C1 segment of cervical spinal cord (tissue), 14 donors: ENCODE data around the gene AFTPH.

Experiments used
- DNase-seq, 14 donors: peaks; one replicate each; lab custom pipeline; 2025; lab: John Stamatoyannopoulos, UW

The AFTPH gene, protein sequence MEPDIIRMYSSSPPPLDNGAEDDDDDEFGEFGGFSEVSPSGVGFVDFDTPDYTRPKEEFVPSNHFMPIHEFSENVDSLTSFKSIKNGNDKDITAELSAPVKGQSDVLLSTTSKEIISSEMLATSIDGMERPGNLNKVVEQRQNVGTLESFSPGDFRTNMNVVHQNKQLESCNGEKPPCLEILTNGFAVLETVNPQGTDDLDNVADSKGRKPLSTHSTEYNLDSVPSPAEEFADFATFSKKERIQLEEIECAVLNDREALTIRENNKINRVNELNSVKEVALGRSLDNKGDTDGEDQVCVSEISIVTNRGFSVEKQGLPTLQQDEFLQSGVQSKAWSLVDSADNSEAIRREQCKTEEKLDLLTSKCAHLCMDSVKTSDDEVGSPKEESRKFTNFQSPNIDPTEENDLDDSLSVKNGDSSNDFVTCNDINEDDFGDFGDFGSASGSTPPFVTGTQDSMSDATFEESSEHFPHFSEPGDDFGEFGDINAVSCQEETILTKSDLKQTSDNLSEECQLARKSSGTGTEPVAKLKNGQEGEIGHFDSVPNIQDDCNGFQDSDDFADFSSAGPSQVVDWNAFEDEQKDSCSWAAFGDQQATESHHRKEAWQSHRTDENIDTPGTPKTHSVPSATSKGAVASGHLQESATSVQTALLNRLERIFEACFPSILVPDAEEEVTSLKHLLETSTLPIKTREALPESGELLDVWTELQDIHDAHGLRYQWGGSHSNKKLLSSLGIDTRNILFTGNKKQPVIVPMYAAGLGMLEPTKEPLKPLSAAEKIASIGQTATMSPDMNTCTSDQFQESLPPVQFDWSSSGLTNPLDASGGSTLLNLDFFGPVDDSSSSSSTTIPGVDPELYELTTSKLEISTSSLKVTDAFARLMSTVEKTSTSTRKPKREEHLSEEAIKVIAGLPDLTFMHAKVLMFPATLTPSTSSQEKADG

DNA sequence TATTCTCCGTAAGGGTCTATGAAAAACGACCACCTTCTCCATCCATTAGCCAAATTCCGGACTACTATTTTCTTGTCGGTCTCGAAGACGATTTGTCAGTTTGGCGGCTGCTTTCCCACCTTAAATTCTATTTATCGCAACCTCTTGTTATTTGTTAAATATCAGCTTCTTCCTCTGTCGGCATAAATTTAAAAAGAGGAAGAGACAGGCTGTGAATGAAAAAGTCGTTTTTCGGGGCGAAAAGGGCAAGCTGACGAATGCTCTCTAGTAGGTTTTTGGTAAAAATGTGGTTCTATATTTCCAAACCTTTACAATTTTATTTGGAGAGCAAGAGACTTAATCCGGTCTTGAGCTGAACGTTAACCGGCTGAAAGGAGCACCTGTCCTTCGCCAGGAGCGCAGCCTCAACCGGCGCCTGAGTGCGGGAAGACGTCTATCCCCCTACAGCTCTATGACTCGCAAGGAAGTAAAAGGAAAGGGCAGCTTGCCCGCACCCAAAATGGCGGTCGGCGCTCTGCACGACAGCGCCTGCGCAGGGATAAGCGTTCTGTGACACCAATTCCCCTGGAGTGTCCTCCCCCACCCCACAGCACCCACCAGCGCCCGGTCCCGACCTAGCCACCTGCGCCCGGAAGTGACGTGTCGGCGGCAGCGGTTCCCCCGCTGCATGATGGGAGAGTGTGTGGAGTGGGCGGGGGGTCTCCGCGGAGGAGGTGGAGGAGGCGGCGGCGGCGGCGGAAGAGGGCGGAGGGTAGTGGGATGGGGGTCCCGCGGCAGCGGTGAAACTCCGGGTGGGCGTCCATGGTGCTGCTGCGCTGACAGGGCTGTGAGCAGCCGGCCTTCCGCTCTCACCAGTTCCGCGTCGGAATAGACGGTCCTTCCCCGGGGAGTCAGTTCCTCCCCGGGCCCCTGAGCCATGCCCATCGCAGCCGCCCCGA is at the start of gene AFTPH:
AFTPH (plus strand) TSS at position 663 of the 938 bp plus-strand sequence. CDS start 27,147 bp downstream, outside the sequence.
- peak; percentile 96 to 100 (median 98) for DNase-seq

DNA sequence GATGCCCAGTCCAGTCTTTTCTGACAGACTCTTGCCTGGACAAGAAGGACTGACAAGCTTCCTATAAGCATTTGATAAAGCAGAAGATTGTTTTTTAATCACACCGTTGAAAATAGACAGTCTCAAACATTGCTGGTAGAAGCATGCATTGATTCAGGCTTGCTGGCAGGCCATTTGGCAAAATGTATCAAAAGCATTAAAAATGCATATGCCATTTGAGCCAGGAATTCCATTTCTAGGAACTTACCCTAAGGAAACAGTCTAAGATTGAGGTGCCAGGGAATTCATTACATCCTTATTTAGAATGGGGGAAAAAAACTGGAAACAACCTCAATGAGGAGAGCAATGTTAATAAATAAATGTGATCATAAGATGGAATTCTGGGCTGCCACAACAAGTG is 49.5 kb upstream of the AFTPH start:
- DNase-seq: no peak

DNA sequence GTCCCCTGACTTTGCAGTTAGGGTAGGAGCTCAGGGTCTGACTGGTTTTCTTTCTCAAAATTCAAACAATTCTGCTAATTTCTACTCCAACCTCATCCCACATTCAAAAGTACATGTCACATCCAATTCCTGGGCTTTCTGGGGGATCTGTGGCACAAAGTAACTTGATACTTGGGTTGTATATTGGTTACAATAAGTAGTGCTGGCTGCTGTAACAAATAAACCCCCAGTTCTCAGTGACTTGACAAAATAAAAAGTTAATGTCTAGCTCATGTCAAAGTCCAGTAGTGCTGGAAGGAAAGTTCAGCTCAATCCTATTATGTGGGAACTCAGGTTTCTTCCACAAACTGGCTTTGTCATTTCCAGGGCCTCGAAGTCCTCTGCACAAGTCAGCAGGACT is 47.1 kb upstream of the AFTPH start:
- no peak for DNase-seq

DNA sequence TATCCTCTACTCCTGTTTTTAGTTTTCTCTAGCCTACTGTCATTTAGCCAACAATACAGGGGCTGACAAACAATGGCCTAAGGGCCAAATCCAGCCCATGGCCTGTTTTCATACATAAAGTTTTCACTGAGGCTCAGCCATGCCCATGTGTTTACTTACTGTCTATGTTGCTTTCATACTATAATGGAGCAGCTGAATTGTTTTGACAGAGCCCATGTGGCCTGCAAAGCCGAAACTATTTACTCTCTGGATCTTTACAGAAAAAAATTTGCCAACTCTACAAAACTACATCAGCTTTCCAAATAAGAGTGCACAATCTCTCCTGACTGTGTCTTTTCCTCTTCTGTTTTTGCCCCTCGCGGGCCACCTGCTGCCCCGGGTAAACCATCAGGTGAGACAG is 46.1 kb upstream of the AFTPH start:
- DNase-seq: no peak

DNA sequence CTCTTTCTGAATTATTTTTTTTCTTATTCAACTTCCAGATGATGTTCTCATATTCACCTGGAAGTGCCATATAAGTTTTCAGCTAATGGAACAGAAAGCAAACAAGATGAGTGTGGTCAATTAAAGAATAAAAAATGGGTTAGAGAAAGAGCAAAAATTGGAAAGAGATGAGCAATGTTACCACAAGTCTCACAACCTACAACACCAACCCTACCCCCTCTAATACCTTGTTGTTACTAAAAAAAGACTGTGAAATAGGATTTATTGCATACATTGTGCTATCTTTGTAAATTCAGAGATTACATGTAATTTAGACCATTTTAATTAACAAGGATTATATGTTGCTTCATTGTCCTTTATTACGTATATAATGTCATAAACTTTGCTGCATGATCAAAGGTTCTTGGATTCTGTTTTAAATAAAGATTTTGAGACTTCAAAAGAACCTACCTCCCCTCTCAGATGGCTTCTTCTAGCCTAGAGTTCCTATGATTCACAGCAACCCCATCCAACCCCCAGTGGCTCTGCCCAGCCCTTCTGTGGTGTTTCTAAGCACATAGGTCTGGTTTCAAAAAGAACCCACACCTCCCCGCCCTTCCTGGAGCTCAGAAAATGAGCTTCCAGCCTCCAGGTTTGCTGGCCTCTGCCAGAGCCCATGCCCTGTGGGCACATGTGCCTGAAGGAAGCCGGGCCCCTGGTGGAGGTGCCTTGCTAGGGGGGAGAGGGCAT is 45.5 kb upstream of the AFTPH start:
- no peak for DNase-seq

DNA sequence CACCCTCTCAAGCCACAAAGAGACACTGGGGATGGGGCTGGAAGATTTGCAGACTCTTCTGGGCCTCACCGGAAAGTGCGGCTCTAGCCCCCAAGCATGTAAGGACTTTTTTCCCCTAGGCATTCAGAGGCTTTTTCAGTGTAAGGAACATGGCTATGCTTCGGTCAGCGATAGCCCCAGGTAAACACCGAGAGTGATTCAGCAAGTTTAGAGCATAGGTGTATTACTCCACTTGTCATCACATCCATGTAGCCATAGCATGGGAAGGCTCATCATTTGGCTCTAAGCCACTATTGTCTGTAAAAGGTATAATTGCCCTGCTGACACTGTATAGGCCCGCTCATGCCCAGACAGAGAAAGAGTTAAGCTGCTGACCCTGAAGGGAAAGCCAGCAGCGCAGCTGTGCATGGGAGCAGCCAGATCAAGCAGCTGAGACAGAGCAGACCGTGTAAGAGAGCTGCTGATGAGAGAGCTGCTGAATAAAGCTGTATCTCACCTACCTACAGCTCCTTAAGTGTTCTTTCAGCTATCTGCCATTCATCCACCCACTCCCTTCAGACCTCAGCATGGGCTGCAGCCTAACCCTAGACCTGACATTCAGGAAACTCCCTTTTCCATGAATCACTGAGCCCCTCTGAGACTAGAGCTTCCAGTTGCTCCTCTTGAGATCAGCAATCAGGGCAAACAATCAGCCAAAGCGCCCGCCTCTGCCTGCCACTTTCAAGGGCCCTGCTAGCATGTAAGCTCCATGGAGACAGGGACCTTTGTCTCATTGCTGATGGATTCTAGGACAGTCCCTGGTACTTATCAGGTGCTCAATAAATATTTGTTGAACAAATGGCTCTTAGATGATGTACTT is 44.6 kb upstream of the AFTPH start:
- DNase-seq: no peak

- no peak for DNase-seq
These were observed 42.5 kb upstream of the AFTPH start for GRCh38 chr2:64481665-64482064.

- DNase-seq: no peak
These were observed 41.9 kb upstream of the AFTPH start for GRCh38 chr2:64482243-64482642.

DNA sequence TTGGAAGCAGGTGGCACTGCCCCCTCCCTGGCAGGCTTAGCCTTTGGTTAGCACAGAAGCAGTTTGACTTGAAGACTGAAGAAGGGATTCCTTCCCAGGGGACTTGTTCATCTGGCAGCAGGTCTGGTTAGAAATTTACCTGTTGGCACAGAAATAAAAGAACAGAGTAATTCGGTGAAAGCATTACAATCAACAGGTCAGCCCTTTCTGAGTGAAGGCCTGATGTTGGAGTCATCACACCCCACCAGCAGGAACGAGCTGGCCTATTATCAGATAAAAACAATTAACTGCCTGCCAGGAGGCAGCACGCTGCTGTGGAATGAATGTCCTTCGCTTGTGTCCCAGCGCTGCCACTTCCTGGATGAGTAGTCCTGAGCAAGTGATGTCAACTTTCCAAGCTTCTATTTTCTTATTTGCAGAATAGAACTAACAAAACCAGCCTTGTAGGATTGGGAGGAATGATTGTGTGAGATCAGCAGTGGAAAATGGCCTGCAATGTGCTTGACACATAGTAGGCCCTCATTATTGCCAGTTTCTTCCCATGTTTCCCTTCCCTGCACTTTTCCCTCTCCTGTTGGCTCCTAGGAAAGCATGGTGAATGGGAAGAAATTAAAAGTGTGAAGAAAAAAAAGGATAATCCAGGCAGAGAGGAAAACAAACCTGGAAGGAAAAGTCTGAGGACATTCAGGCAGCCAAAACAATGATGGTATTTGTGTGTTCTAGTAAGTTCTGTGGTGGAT is 41.2 kb upstream of the AFTPH start:
- DNase-seq: no peak

- DNase-seq: no peak
These were observed 38.8 kb upstream of the AFTPH start for GRCh38 chr2:64485331-64485730.

DNA sequence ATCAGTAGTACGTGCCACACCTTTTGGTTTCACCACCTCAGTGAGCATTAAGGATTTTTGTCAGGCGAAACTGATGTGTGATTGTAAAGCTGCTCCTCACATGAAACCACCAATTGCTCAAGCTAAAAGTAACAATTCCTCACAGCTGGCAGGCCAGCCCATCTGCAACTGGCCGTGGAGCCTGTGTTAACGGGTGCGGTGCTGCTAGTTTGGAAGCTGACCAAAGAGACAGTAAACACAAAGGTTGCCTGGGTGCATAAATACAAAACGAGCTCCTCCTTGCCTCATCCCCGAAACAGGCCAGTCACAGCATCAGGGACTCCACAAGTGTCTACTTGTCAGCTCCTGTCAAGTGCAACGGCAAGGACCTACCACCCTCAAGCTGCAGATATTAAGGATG is 38.2 kb upstream of the AFTPH start:
- DNase-seq: no peak

GRCh38 chr2:64487256-64488049 is 36.7 kb upstream of the AFTPH start:
- DNase-seq: no peak

DNA sequence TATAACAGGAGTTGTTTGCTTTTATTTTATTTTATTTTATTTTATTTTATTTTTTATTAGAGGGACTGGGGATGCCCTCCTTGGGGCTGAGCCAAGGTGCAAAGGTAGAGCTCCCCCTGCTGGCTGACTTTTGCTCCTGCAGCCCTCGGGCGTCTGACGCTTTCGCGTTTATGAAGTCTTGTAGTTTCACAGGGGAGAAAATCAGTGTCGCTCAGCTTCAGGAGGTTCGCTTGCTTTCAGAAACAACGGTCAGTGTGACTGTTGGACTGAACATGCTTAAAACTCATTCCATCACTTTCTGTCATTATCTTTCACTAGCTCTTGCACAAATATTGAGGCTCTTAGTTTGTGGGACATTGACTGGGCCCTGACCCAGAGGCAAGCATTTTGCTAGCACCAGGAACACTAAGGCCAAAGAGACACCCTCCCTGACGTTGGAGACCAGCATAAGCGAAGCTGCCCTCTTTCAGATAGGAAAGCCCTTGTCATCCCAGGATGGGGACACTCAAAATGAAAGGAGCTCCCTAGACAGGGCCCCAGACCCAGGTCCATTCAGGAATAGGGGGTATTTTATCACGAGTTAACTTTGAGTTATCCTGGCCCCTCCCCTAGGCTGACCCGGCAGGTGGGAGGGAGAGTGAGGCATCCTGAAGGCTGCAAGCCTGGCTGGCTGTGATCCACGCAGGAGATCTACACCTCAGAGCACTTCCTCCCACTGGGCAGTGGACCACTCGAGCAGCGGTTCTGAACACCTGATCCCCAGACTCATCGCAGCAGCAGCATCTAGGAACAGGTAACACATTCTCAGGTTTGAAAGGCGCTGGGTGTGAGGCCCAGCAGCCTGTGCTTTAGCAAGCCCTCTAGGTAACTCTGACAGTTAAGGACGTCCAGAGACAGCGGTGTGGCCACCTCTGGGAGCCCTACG is 35.8 kb upstream of the AFTPH start:
- peak in 10 of 14 donors; percentile 2 to 45 (median 22) for DNase-seq

- no peak for DNase-seq
These were observed 34.9 kb upstream of the AFTPH start for GRCh38 chr2:64489081-64489751.

DNA sequence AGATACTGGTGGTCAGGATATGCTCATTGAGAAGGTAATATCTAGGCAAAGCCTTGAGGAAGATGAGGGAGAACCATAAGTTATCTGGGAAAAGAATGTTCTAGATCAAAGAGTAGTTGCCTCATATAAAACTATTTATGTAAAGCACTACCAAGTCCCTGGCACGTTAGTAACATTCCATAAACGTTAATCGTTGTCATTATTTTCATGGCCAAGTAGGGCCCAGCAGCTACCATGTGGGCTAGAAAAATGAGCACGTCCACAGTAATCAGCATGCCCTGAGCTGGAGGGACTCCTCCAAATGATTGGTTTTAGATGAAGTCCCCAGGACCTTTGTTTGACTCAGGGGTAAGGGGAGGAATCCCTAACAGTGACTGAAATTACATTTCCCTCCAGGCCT is 32.7 kb upstream of the AFTPH start:
- DNase-seq: no peak

GRCh38 chr2:64492272-64492671 is 31.9 kb upstream of the AFTPH start:
- no peak for DNase-seq

- no peak for DNase-seq
These were observed 31.3 kb upstream of the AFTPH start for GRCh38 chr2:64492821-64493220.
